MM.1S (cell line): Measurements from ENCODE around the gene BANF1.

ENCODE experiments used
- CTCF ChIP-seq: fragments of 300-600 bp; sonication (generic); IDR thresholded peaks from 2 replicates; pipeline ENCODE4 v1.5.1; 2016; ENCODE audit warnings: antibody characterized with exemption, low read length, mixed read lengths
- EZH2 ChIP-seq: fragments of 300-600 bp; sonication (generic); optimal IDR thresholded peaks from 2 replicates; pipeline ENCODE3; 2017; ENCODE audit warnings: low read depth, mild to moderate bottlenecking, antibody characterized with exemption, low read length, mixed read lengths
- EZH2phosphoT487 ChIP-seq: fragments of 300-600 bp; sonication (generic); IDR thresholded peaks from 2 replicates; pipeline ENCODE4 v1.6.1; 2018; ENCODE audit warnings: antibody characterized with exemption, low read length

DNA sequence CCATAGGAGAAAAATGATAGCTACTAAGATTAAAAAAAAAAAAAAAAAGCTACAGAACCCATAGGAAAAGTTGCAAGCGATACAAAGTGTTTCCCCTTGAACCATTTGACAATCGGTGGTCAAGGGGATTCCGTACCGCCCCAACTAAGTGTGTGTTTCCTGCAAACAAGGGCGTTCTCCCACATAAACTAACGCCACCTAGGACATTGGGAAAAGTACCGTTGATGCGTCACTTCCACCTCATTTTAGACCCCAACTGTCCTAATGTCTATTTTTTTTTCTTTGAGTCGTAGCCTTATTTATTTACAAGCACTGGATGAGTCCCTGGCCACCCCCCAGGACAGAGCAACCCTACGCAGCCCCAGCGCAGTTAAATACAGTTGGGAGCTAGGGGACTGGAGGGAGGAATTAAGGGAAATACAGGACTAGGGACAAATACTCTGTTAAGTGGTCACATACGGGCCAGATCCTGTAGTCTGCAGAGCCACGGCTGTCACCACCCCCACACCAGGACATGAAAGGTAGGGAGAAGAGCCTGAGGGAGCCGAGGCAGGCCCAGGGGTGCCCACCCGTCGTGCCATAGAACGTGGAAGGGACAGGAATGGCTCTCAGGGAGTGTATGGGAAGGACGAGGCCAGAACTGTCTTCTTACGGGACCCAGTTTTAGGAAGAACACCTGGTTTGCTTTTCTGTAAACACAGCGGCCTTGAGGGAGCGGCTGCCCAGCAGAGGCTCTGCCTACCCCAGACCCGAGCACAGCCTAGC is 19.3 kb upstream of the BANF1 start:
- TF ChIP-seq CTCF (no peak), EZH2phosphoT487 (no peak), EZH2 (no peak)
